HepG2 (cell line): ENCODE results near the gene TADA2A. TPM values are rescaled to one million over a fixed set of nuclear protein-coding genes. Genes with fewer than 3 reads are reported as not detected.

ENCODE experiments used
- ATAC-seq: fragments of 200-7000 bp; cut with Tn5 transposase; 3 replicates; pipeline ENCODE4 v1.9.1; 2020; ENCODE audit warnings: mild to moderate bottlenecking, moderate library complexity
- BruUV-seq: library from RNA; stranded (reverse); fragments of 400-500 nt; replicated peaks from 2 replicates; lab custom pipeline; 2021; lab: Mats Ljungman, UMichigan
- CTCF ChIA-PET: fragments of 300-600 bp; formaldehyde crosslinking; extraction: SDS; loops from one replicate; lab custom pipeline; 2021; ENCODE audit warnings: low total read pairs, inconsistent platforms, low intra/inter-chr PET ratio; lab: Yijun Ruan, JAX
- POLR2A ChIA-PET: fragments of 350-600 bp; sonication (Branson Sonifier 250); formaldehyde crosslinking; loops from one replicate; lab custom pipeline; 2020; ENCODE audit warnings: antibody characterized with exemption, inconsistent platforms; lab: Yijun Ruan, JAX
- DNase-seq: peaks from one replicate; pipeline ENCODE4 v3.0.0-alpha.2; 2015; ENCODE audit warnings: low spot score
- FAIRE-seq: peaks from 3 replicates; lab custom pipeline; 2011; peaks lifted over from hg19 to GRCh38; lab: Jason Lieb, UNC
- H2AFZ ChIP-seq: one replicate; pipeline ENCODE4 v1.6.1; 2011; ENCODE audit warnings: low read length, inconsistent platforms
- H3K27ac ChIP-seq: fragments of 300-600 bp; 3 replicates; pipeline ENCODE4 v1.8.0; 2011; ENCODE audit warnings: mixed run types, mild to moderate bottlenecking, mixed read lengths, low read length, inconsistent platforms; ENCODE audit not compliant: insufficient read depth; ENCODE audit errors: extremely low read length
- H3K27me3 ChIP-seq, 2 experiments: fragments of 200-600 bp in 1 of 2; 2 replicates in 1 of 2; 3 replicates in 1 of 2; pipeline versions ENCODE4 v1.6.0 to v1.8.0; 2011; ENCODE audit warnings: low read length in 2 of 2, mild to moderate bottlenecking in 2 of 2, moderate library complexity in 2 of 2, inconsistent platforms in 1 of 2; ENCODE audit not compliant: insufficient read depth in 2 of 2, control insufficient read depth in 1 of 2
- H3K36me3 ChIP-seq, 2 experiments: fragments of 200-600 bp in 1 of 2; replicated peaks in 1 of 2; 2 replicates in 1 of 2; 3 replicates in 1 of 2; pipeline versions ENCODE4 v1.5.1 to v1.8.0; 2011; ENCODE audit warnings: low read length in 2 of 2, inconsistent platforms in 1 of 2; ENCODE audit not compliant: insufficient read depth in 2 of 2, control insufficient read depth in 1 of 2
- H3K4me1 ChIP-seq: 2 replicates; pipeline ENCODE4 v1.5.1; 2012; ENCODE audit warnings: low read length, inconsistent platforms; ENCODE audit not compliant: insufficient read depth
- H3K4me2 ChIP-seq: 2 replicates; pipeline ENCODE4 v1.6.0; 2011; ENCODE audit warnings: low read depth, low read length, inconsistent platforms
- H3K4me3 ChIP-seq, 3 experiments: fragments of 200-600 bp in 1 of 3; sonication (generic), shearing (Covaris generic) in 1 of 3; replicated peaks in 1 of 3; 2 replicates each; pipeline ENCODE4 v1.5.1; 2011 to 2016; ENCODE audit warnings: low read length in 3 of 3, inconsistent platforms in 2 of 3, low read depth in 2 of 3, mild to moderate bottlenecking in 2 of 3, control low read depth in 1 of 3, mixed read lengths in 1 of 3; ENCODE audit not compliant: insufficient read depth in 1 of 3
- H3K79me2 ChIP-seq: one replicate; pipeline ENCODE4 v1.6.1; 2011; ENCODE audit warnings: low read length, inconsistent platforms; ENCODE audit not compliant: insufficient read depth
- H3K9ac ChIP-seq: 2 replicates; pipeline ENCODE4 v1.6.0; 2011; ENCODE audit warnings: mild to moderate bottlenecking, low read depth, low read length, inconsistent platforms; ENCODE audit not compliant: insufficient read depth
- H3K9me3 ChIP-seq: 2 replicates; pipeline ENCODE4 v1.5.1; 2012; ENCODE audit warnings: mild to moderate bottlenecking, low read length
- H4K20me1 ChIP-seq: 2 replicates; pipeline ENCODE4 v1.6.0; 2011; ENCODE audit warnings: inconsistent platforms, mild to moderate bottlenecking, low read length, moderate library complexity; ENCODE audit not compliant: insufficient read depth
- CEBPB ChIP-seq: IDR thresholded peaks from 2 replicates; pipeline ENCODE4 v1.6.1; 2011; ENCODE audit warnings: low read depth, low read length, improper control_type of control experiment, borderline replicate concordance
- CEBPG ChIP-seq: IDR thresholded peaks from 2 replicates; pipeline ENCODE4 v1.6.1; 2016
- FOSL2 ChIP-seq: sonication (generic); formaldehyde crosslinking; IDR thresholded peaks from 2 replicates; pipeline ENCODE4 v1.4.0; 2020; ENCODE audit warnings: missing genetic modification reagents
- GTF2F1 ChIP-seq: fragments of 150-350 bp; IDR thresholded peaks from 2 replicates; pipeline ENCODE4 v1.6.1; 2014; ENCODE audit warnings: low read length
- HMG20B ChIP-seq: conservative IDR thresholded peaks from 2 replicates; pipeline ENCODE4 v1.6.1; 2016; ENCODE audit warnings: missing genetic modification reagents, missing compliant biosample characterization
- HMGA1 ChIP-seq: sonication (generic); formaldehyde crosslinking; conservative IDR thresholded peaks from 2 replicates; pipeline ENCODE4 v1.4.0; 2020; ENCODE audit warnings: missing genetic modification reagents
- NFE2L2 ChIP-seq: fragments of 150-350 bp; IDR thresholded peaks from 2 replicates; pipeline ENCODE4 v1.6.1; 2014; ENCODE audit warnings: low read length
- SAP130 ChIP-seq: IDR thresholded peaks from 2 replicates; pipeline ENCODE4 v1.6.1; 2016; ENCODE audit warnings: low read depth
- WGBS: methylation state at CpG from one replicate; pipeline ENCODE4 v1.1.6; 2017; ENCODE audit warnings: low lambda C conversion rate; 5-methylcytosine and 5-hydroxymethylcytosine counted together
- in situ Hi-C: cut with HindIII; loops from 2 replicates; pipeline ENCODE4 v1.10.0; 2017; ENCODE audit warnings: low pct_unique_long_range_greater_than_20kb; ENCODE audit not compliant: extremely low pct_ligation_motif_present
- intact Hi-C: fragments of 100-400 bp; cut with micrococcal nuclease; formaldehyde crosslinking; loops from one replicate; pipeline ENCODE4 v1.10.0; 2022; ENCODE audit not compliant: unreplicated experiment
- polyA plus RNA-seq, 8 experiments: library from polyadenylated mRNA; depleted of rRNA in 3 of 8; stranded (reverse) in 7 of 8; unstranded in 1 of 8; fragments of >200 nt; fragmentation: Illumina TruSeq in 4 of 8; extraction: Trizol in 4 of 8; gene quantifications; 2 replicates each; pipeline versions ENCODE4 v1.2.1 to v1.2.3, GENCODE V29; 2011 to 2016; ENCODE audit warnings: low read depth in 4 of 8, missing spikeins in 1 of 8, mixed read lengths in 1 of 8; ENCODE audit not compliant: insufficient read depth in 1 of 8
- total RNA-seq, 5 experiments: library from RNA; depleted of rRNA; stranded (reverse); fragments of >200 nt; fragmentation: Illumina TruSeq; extraction: Trizol; gene quantifications; 2 replicates each; pipeline ENCODE4 v1.2.3, GENCODE V29; 2016; ENCODE audit warnings: low read depth in 1 of 5
- TF ChIP-seq, protein P1 (sequence below): sonication (generic); formaldehyde crosslinking; IDR thresholded peaks from 2 replicates; pipeline ENCODE4 v1.5.0; 2020; ENCODE audit warnings: missing genetic modification reagents
- TF ChIP-seq, protein P2 (sequence below), 2 experiments: fragments of 450-650 bp in 1 of 2; sonication (generic) in 1 of 2; formaldehyde crosslinking; IDR thresholded peaks; 2 replicates each; pipeline versions ENCODE4 v1.5.0 to v1.8.0; 2020 to 2022; ENCODE audit warnings: mild to moderate bottlenecking in 1 of 2, missing genetic modification reagents in 1 of 2
- TF ChIP-seq, protein P3 (sequence below): sonication (generic); IDR thresholded peaks from 2 replicates; pipeline ENCODE4 v1.6.1; 2016; ENCODE audit warnings: low read depth, borderline replicate concordance
- TF ChIP-seq, protein P4 (sequence below): sonication (generic); formaldehyde crosslinking; IDR thresholded peaks from 2 replicates; pipeline ENCODE4; 2020; ENCODE audit warnings: missing genetic modification reagents, mild to moderate bottlenecking, borderline replicate concordance

Gene TADA2A
- total and polyA plus RNA-seq, 2 of the 13 experiments (the other 11 are each of a cell fraction or from before 2014, with no cell fraction given) = 8.0 to 14.0 TPM

DNA sequence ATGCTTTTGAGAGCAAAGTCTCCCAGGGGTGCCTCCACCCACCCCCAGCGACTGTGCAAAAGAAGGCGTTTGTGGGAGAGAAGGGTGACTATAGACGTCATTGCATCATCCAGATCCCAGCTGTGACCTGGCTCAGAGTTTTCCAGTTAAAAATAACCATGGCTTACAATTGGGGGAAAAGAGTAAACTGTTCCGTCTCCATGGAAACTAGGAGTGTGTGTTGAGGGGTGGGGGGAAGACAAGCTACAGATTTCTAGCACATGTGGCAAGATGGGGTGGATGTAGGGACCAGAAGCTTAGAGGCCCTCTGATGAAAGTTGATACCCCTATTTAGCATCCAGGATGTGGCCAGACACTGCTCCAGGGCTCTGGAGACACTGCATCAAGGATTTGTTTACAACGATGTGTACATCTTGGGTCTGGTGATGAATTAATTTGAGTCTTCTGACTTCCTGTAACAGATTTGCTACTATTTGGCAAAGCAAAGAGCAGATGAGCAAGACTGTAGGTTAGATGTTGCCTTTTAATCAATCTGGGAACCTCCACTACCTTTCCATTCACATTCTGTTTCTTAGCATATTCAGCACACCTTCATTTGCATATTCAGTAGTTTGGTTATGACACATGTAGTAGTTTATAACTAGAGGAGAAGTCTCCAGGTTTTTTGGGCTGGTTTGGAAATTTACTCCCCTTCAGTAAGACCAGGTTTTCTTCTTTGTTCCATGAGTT lies 76.8 kb downstream of the TADA2A start:
- H3K79me2 ChIP-seq = no peaks in the 10 kb centered on the region
- DNase-seq (no peak), ATAC-seq (no peak; the same call in 2 of the 3 replicates), FAIRE-seq (no peak)
- POLR2A ChIA-PET = interaction anchor here (0.9 kb wide), 1 partner anchor 18 kb away, joined by 3 read pairs; no protein-coding TSS in a partner anchor
- no peaks in the 10 kb centered on the region for H4K20me1 ChIP-seq
- no peak for TF ChIP-seq HMGA1 (CRISPR knock-in tag)
- TF ChIP-seq, protein P1, sequence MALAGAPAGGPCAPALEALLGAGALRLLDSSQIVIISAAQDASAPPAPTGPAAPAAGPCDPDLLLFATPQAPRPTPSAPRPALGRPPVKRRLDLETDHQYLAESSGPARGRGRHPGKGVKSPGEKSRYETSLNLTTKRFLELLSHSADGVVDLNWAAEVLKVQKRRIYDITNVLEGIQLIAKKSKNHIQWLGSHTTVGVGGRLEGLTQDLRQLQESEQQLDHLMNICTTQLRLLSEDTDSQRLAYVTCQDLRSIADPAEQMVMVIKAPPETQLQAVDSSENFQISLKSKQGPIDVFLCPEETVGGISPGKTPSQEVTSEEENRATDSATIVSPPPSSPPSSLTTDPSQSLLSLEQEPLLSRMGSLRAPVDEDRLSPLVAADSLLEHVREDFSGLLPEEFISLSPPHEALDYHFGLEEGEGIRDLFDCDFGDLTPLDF (CRISPR knock-in tag) = no peak
- no peak for TF ChIP-seq HMG20B
- TF ChIP-seq CEBPG (CRISPR knock-in tag) = peak; percentile 74; the same call in 1 of the 2 replicates
- TF ChIP-seq NFE2L2 = no peak
- TF ChIP-seq SAP130 (CRISPR knock-in tag) = peak; percentile 12; the same call in 1 of the 2 replicates
- TF ChIP-seq FOSL2 (CRISPR knock-in tag) = peak; percentile 30
- TF ChIP-seq, protein P2, sequence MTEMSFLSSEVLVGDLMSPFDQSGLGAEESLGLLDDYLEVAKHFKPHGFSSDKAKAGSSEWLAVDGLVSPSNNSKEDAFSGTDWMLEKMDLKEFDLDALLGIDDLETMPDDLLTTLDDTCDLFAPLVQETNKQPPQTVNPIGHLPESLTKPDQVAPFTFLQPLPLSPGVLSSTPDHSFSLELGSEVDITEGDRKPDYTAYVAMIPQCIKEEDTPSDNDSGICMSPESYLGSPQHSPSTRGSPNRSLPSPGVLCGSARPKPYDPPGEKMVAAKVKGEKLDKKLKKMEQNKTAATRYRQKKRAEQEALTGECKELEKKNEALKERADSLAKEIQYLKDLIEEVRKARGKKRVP (CRISPR knock-in tag; IDR thresholded peaks at IDR 0.05) = peak in 1 of 2 experiments; percentile 94; a peak in 2 of 4 replicates
- TF ChIP-seq, protein P3, sequence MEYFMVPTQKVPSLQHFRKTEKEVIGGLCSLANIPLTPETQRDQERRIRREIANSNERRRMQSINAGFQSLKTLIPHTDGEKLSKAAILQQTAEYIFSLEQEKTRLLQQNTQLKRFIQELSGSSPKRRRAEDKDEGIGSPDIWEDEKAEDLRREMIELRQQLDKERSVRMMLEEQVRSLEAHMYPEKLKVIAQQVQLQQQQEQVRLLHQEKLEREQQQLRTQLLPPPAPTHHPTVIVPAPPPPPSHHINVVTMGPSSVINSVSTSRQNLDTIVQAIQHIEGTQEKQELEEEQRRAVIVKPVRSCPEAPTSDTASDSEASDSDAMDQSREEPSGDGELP = peak; percentile 54; the same call in 1 of the 2 replicates
- TF ChIP-seq CEBPB = peak; percentile 77; the same call in 1 of the 2 replicates
- no peak for TF ChIP-seq GTF2F1
- TF ChIP-seq, protein P4, sequence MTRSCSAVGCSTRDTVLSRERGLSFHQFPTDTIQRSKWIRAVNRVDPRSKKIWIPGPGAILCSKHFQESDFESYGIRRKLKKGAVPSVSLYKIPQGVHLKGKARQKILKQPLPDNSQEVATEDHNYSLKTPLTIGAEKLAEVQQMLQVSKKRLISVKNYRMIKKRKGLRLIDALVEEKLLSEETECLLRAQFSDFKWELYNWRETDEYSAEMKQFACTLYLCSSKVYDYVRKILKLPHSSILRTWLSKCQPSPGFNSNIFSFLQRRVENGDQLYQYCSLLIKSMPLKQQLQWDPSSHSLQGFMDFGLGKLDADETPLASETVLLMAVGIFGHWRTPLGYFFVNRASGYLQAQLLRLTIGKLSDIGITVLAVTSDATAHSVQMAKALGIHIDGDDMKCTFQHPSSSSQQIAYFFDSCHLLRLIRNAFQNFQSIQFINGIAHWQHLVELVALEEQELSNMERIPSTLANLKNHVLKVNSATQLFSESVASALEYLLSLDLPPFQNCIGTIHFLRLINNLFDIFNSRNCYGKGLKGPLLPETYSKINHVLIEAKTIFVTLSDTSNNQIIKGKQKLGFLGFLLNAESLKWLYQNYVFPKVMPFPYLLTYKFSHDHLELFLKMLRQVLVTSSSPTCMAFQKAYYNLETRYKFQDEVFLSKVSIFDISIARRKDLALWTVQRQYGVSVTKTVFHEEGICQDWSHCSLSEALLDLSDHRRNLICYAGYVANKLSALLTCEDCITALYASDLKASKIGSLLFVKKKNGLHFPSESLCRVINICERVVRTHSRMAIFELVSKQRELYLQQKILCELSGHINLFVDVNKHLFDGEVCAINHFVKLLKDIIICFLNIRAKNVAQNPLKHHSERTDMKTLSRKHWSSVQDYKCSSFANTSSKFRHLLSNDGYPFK = no peak
- no peaks in the 10 kb centered on the region for H3K9me3 ChIP-seq
- H3K27ac ChIP-seq = no peak overlapping the region
- WGBS = 43% methylated on average over 5 of the region's 5 CpGs
- in situ Hi-C loops = no loop called here
- H3K9ac ChIP-seq = no peak overlapping the region
- peaks cover 38% of the 10 kb centered on the region for H3K4me1 ChIP-seq
- no peak overlapping the region for H2AFZ ChIP-seq
- CTCF ChIA-PET = no interaction called here
- no TSS peak for BruUV-seq
- H3K4me3 ChIP-seq = no peak overlapping the region
- no peaks in the 10 kb centered on the region for H3K27me3 ChIP-seq
- intact Hi-C loops = no loop called here
- H3K4me2 ChIP-seq = peak overlapping the region; percentile 11; the same call in 1 of the 2 replicates
- peaks cover 0 to 12% of the 10 kb centered on the region in 2 experiments; a peak in 2 of 5 replicates for H3K36me3 ChIP-seq
